HepG2 (cell line): ENCODE measurements around the gene TAF11L14. TPM values are rescaled to one million over a fixed set of nuclear protein-coding genes. Genes with fewer than 3 reads are reported as not detected.

ENCODE experiments used
- ATAC-seq: fragments of 200-7000 bp; cut with Tn5 transposase; 3 replicates; pipeline ENCODE4 v1.9.1; 2020; ENCODE audit warnings: mild to moderate bottlenecking, moderate library complexity
- BruUV-seq: library from RNA; stranded (reverse); fragments of 400-500 nt; replicated peaks from 2 replicates; lab custom pipeline; 2021; lab: Mats Ljungman, UMichigan
- CTCF ChIA-PET: fragments of 300-600 bp; formaldehyde crosslinking; extraction: SDS; loops from one replicate; lab custom pipeline; 2021; ENCODE audit warnings: low total read pairs, inconsistent platforms, low intra/inter-chr PET ratio; lab: Yijun Ruan, JAX
- POLR2A ChIA-PET: fragments of 350-600 bp; sonication (Branson Sonifier 250); formaldehyde crosslinking; loops from one replicate; lab custom pipeline; 2020; ENCODE audit warnings: antibody characterized with exemption, inconsistent platforms; lab: Yijun Ruan, JAX
- DNase-seq: peaks from one replicate; pipeline ENCODE4 v3.0.0-alpha.2; 2015; ENCODE audit warnings: low spot score
- FAIRE-seq: peaks from 3 replicates; lab custom pipeline; 2011; peaks lifted over from hg19 to GRCh38; lab: Jason Lieb, UNC
- H2AFZ ChIP-seq: one replicate; pipeline ENCODE4 v1.6.1; 2011; ENCODE audit warnings: low read length, inconsistent platforms
- H3K27ac ChIP-seq: fragments of 300-600 bp; 3 replicates; pipeline ENCODE4 v1.8.0; 2011; ENCODE audit warnings: mixed run types, mild to moderate bottlenecking, mixed read lengths, low read length, inconsistent platforms; ENCODE audit not compliant: insufficient read depth; ENCODE audit errors: extremely low read length
- H3K27me3 ChIP-seq, 2 experiments: fragments of 200-600 bp in 1 of 2; 2 replicates in 1 of 2; 3 replicates in 1 of 2; pipeline versions ENCODE4 v1.6.0 to v1.8.0; 2011; ENCODE audit warnings: low read length in 2 of 2, mild to moderate bottlenecking in 2 of 2, moderate library complexity in 2 of 2, inconsistent platforms in 1 of 2; ENCODE audit not compliant: insufficient read depth in 2 of 2, control insufficient read depth in 1 of 2
- H3K36me3 ChIP-seq, 2 experiments: fragments of 200-600 bp in 1 of 2; replicated peaks in 1 of 2; 2 replicates in 1 of 2; 3 replicates in 1 of 2; pipeline versions ENCODE4 v1.5.1 to v1.8.0; 2011; ENCODE audit warnings: low read length in 2 of 2, inconsistent platforms in 1 of 2; ENCODE audit not compliant: insufficient read depth in 2 of 2, control insufficient read depth in 1 of 2
- H3K4me1 ChIP-seq: 2 replicates; pipeline ENCODE4 v1.5.1; 2012; ENCODE audit warnings: low read length, inconsistent platforms; ENCODE audit not compliant: insufficient read depth
- H3K4me2 ChIP-seq: 2 replicates; pipeline ENCODE4 v1.6.0; 2011; ENCODE audit warnings: low read depth, low read length, inconsistent platforms
- H3K4me3 ChIP-seq, 3 experiments: fragments of 200-600 bp in 1 of 3; sonication (generic), shearing (Covaris generic) in 1 of 3; replicated peaks in 1 of 3; 2 replicates each; pipeline ENCODE4 v1.5.1; 2011 to 2016; ENCODE audit warnings: low read length in 3 of 3, inconsistent platforms in 2 of 3, low read depth in 2 of 3, mild to moderate bottlenecking in 2 of 3, control low read depth in 1 of 3, mixed read lengths in 1 of 3; ENCODE audit not compliant: insufficient read depth in 1 of 3
- H3K79me2 ChIP-seq: one replicate; pipeline ENCODE4 v1.6.1; 2011; ENCODE audit warnings: low read length, inconsistent platforms; ENCODE audit not compliant: insufficient read depth
- H3K9ac ChIP-seq: 2 replicates; pipeline ENCODE4 v1.6.0; 2011; ENCODE audit warnings: mild to moderate bottlenecking, low read depth, low read length, inconsistent platforms; ENCODE audit not compliant: insufficient read depth
- H3K9me3 ChIP-seq: 2 replicates; pipeline ENCODE4 v1.5.1; 2012; ENCODE audit warnings: mild to moderate bottlenecking, low read length
- H4K20me1 ChIP-seq: 2 replicates; pipeline ENCODE4 v1.6.0; 2011; ENCODE audit warnings: inconsistent platforms, mild to moderate bottlenecking, low read length, moderate library complexity; ENCODE audit not compliant: insufficient read depth
- ZNF646 ChIP-seq: sonication (generic); formaldehyde crosslinking; IDR thresholded peaks from 2 replicates; pipeline ENCODE4 v1.9.0; 2021; ENCODE audit warnings: mild to moderate bottlenecking, missing genetic modification reagents
- WGBS: methylation state at CpG from one replicate; pipeline ENCODE4 v1.1.6; 2017; ENCODE audit warnings: low lambda C conversion rate; 5-methylcytosine and 5-hydroxymethylcytosine counted together
- in situ Hi-C: cut with HindIII; loops from 2 replicates; pipeline ENCODE4 v1.10.0; 2017; ENCODE audit warnings: low pct_unique_long_range_greater_than_20kb; ENCODE audit not compliant: extremely low pct_ligation_motif_present
- intact Hi-C: fragments of 100-400 bp; cut with micrococcal nuclease; formaldehyde crosslinking; loops from one replicate; pipeline ENCODE4 v1.10.0; 2022; ENCODE audit not compliant: unreplicated experiment
- polyA plus RNA-seq, 8 experiments: library from polyadenylated mRNA; depleted of rRNA in 3 of 8; stranded (reverse) in 7 of 8; unstranded in 1 of 8; fragments of >200 nt; fragmentation: Illumina TruSeq in 4 of 8; extraction: Trizol in 4 of 8; gene quantifications; 2 replicates each; pipeline versions ENCODE4 v1.2.1 to v1.2.3, GENCODE V29; 2011 to 2016; ENCODE audit warnings: low read depth in 4 of 8, missing spikeins in 1 of 8, mixed read lengths in 1 of 8; ENCODE audit not compliant: insufficient read depth in 1 of 8
- total RNA-seq, 5 experiments: library from RNA; depleted of rRNA; stranded (reverse); fragments of >200 nt; fragmentation: Illumina TruSeq; extraction: Trizol; gene quantifications; 2 replicates each; pipeline ENCODE4 v1.2.3, GENCODE V29; 2016; ENCODE audit warnings: low read depth in 1 of 5
- TF ChIP-seq, protein P1 (sequence below): sonication (generic); formaldehyde crosslinking; IDR thresholded peaks from 2 replicates; pipeline ENCODE4 v1.4.0; 2020; ENCODE audit warnings: mild to moderate bottlenecking, missing genetic modification reagents, borderline replicate concordance
- TF ChIP-seq, protein P2 (sequence below): sonication (generic); formaldehyde crosslinking; IDR thresholded peaks from 2 replicates; pipeline ENCODE4 v1.4.0; 2020; ENCODE audit warnings: missing genetic modification reagents, low read depth, mild to moderate bottlenecking, borderline replicate concordance

Gene TAF11L14
- total and polyA plus RNA-seq, 2 of the 13 experiments (the other 11 are each of a cell fraction or from before 2014, with no cell fraction given) = not detected

DNA sequence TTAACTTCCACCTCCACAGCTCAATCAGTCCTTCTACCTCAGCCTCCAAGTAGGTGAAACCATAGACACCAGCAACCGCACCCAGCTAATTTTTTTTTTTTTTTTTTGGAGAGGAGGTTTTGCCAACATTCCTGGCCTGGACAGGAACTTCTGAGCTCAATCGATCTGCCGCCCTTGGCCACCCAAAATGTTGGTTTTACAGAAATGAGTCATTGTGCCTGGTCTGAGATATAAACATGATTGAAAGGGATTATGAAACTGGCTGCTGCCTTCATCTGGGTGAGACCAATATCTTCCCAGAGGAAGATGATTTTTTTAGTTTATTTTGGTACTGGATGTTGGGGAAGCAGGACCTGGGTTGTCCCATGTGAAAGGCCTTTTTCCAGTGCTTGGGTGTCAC is 14.9 kb upstream of the TAF11L14 start:
- no peak for TF ChIP-seq ZNF646 (CRISPR knock-in tag)
- TF ChIP-seq, protein P1, sequence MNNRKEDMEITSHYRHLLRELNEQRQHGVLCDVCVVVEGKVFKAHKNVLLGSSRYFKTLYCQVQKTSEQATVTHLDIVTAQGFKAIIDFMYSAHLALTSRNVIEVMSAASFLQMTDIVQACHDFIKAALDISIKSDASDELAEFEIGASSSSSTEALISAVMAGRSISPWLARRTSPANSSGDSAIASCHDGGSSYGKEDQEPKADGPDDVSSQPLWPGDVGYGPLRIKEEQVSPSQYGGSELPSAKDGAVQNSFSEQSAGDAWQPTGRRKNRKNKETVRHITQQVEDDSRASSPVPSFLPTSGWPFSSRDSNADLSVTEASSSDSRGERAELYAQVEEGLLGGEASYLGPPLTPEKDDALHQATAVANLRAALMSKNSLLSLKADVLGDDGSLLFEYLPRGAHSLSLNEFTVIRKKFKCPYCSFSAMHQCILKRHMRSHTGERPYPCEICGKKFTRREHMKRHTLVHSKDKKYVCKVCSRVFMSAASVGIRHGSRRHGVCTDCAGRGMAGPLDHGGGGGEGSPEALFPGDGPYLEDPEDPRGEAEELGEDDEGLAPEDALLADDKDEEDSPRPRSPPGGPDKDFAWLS (CRISPR knock-in tag) = no peak
- TF ChIP-seq, protein P2, sequence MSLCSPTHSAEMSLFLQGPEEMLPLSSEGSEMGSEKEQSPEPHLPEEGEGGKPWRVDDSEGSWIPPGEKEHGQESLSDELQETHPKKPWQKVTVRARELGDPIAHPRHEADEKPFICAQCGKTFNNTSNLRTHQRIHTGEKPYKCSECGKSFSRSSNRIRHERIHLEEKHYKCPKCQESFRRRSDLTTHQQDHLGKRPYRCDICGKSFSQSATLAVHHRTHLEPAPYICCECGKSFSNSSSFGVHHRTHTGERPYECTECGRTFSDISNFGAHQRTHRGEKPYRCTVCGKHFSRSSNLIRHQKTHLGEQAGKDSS (CRISPR knock-in tag) = no peak
- intact Hi-C loops = no loop called here
- 19% methylated on average over 3 of the region's 3 CpGs for WGBS
- no peaks in the 10 kb centered on the region for H3K27me3 ChIP-seq
- H3K27ac ChIP-seq = no peak overlapping the region
- H3K4me2 ChIP-seq = no peak overlapping the region
- no peak overlapping the region for H3K4me3 ChIP-seq
- no peak overlapping the region for H3K9ac ChIP-seq
- H3K4me1 ChIP-seq = no peaks in the 10 kb centered on the region
- H3K36me3 ChIP-seq = no peaks in the 10 kb centered on the region
- BruUV-seq = no TSS peak
- ChIA-PET POLR2A (no interaction called here), CTCF (no interaction called here)
- ATAC-seq (no peak), FAIRE-seq (no peak), DNase-seq (no peak)
- H2AFZ ChIP-seq = no peak overlapping the region
- in situ Hi-C loops = no loop called here
- no peaks in the 10 kb centered on the region for H4K20me1 ChIP-seq
- no peaks in the 10 kb centered on the region for H3K9me3 ChIP-seq
- H3K79me2 ChIP-seq = no peaks in the 10 kb centered on the region
